Bronchial epithelial cell (primary cell): ENCODE data around the gene IZUMO4. TPM values are rescaled to one million over a fixed set of nuclear protein-coding genes. Genes with fewer than 3 reads are reported as not detected.
A peak's percentile ranks its signal among the peaks of the same experiment; 100 is the strongest.
"Not testable (repeated sequence)": the region's sequence is repeated elsewhere in the genome, so short reads cannot be mapped to it uniquely, and the experiment has no call there.

ENCODE experiments used
- DNase-seq: peaks from one replicate; pipeline ENCODE4 v3.0.0-alpha.2; 2010; ENCODE audit warnings: low read depth
- FAIRE-seq: peaks from 2 replicates; lab custom pipeline; 2011; peaks lifted over from hg19 to GRCh38; lab: Jason Lieb, UNC
- H3K27me3 ChIP-seq: 2 replicates; pipeline ENCODE4 v1.5.1; 2011; ENCODE audit warnings: low read length; ENCODE audit not compliant: control insufficient read depth, insufficient read depth
- H3K36me3 ChIP-seq: 2 replicates; pipeline ENCODE4 v1.5.1; 2011; ENCODE audit warnings: low read length; ENCODE audit not compliant: control insufficient read depth, insufficient read depth
- H3K4me3 ChIP-seq: 2 replicates; pipeline ENCODE4 v1.5.1; 2011; ENCODE audit warnings: mild to moderate bottlenecking, low read depth, low read length, control low read depth
- CTCF ChIP-seq: IDR thresholded peaks from 2 replicates; pipeline ENCODE4 v1.5.1; 2011; ENCODE audit warnings: mild to moderate bottlenecking, moderate library complexity, low read length, control low read depth, inconsistent platforms; ENCODE audit not compliant: insufficient read depth, severe bottlenecking
- total RNA-seq: library from RNA; depleted of rRNA; stranded (reverse); fragments of >200 nt; gene quantifications from 2 replicates; pipeline ENCODE4 v1.2.1, GENCODE V29; 2014

Gene IZUMO4
- total RNA-seq, 1 donor from 2014 or later, result 3.7 TPM

DNA sequence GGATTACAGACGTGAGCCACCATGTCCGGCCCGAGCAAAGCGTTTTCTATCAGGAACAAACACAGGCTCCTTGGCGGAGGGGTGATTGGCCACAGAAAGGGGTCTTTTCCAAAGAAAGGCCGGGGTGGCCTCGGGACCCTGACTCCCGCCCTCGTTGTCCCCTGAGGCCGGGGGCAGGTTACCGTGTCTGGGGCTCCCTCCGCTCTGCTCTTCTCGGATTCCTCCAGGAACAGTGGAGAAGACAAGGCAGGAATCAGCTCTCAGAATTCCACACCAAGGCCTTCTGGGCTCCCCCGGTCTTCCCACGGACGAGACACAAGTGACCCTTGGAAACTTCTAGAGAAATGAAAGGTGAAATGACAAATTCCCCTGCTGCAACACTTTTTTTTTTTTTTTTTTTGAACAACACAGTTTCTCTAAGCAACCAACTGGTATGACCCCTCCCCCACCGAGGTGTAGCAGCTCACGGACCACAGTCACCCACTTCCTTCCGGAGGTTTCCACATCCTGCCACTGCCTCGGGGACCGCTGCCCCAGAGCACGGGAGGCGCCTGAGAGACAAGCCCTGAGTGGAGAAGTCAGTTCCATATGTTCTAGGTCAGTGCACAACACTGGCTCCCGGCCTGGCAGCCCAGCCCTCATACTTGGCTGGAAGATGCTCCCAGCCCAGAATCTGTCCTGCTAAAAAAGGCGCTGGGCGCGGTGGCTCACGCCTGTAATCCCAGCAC lies 11.6 kb upstream of the IZUMO4 start:
- Histone ChIP-seq H3K4me3 (no peak overlapping the region), H3K36me3 (peaks cover 13% of the 10 kb centered on the region), H3K27me3 (no peaks in the 10 kb centered on the region)
- no peak for TF ChIP-seq CTCF
- FAIRE-seq (no peak), DNase-seq (peak; percentile 8)

DNA sequence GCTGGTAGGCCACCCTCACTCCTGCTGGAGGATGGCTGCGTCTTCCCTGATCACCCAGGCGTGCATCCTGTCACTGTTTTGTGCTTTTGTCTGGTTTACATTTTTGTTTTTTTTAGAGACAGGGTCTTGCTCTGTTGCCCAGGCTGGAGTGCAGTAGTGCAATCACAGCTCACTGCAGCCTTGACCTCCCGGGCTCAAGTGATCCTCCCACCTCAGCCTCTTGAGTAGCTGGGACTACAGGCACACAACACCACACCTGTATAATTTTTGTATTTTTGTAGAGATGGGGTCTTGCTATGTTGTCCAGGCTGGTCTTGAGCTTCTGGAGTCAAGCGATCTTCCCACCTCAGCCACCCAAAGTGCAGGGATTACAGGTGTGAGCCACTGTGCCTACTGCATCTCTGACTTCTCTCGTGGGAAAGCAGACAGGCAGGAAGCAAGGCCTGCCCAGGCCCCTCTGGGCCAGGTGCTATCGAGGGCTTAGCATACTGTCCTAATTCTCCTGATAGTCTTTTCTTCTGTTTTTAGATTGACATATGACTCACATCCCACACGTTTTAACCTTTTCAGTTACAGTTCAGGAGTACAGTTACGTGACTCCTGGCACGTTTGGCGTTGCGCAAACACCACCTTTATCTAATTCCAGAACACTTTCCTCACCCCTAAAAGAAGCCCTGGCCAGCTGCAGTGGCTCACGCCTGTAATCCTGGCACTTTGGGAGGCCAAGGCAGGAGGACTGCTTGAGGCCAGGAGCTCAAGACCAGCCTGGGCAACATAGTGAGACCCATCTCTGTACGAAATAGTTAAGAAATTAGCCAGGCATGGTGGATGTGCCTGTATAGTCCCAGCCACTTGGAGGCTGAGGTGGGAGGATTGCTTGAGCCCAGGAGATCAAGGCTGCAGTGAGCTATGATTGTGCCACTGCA lies 9.8 kb upstream of the IZUMO4 start:
- peak; percentile 97 for DNase-seq
- not testable (repeated sequence) for FAIRE-seq, H3K27me3 ChIP-seq, H3K4me3 ChIP-seq
- peaks cover 11% of the 10 kb centered on the region for H3K36me3 ChIP-seq

DNA sequence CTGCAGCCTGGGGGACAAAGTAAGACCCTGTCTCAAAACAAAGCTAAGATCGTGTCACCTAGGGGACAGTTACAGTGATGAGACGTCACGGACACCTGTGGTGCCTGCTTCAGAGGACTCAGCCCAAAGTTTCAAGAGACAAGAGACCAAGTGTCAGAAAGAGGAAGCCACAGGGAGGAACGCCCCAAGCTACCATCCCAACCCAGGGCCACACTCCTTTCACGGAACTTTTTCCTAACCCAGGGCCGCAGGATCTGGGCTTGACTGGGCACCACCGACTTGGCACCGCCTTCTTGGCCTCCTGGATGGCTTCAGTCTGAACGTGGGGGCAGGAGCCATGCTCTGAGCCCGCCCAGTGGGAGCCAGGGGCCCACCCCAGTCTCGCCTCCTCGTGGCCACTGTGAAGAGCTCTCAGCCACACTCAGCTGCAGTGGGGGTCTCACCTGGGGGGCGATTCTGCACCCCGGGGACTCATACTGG lies 9.1 kb upstream of the IZUMO4 start:
- H3K4me3 ChIP-seq, result no peak overlapping the region
- TF ChIP-seq CTCF, result no peak
- FAIRE-seq, result no peak
- DNase-seq, result no peak
- H3K27me3 ChIP-seq, result no peaks in the 10 kb centered on the region
- peaks cover 10% of the 10 kb centered on the region for H3K36me3 ChIP-seq

DNA sequence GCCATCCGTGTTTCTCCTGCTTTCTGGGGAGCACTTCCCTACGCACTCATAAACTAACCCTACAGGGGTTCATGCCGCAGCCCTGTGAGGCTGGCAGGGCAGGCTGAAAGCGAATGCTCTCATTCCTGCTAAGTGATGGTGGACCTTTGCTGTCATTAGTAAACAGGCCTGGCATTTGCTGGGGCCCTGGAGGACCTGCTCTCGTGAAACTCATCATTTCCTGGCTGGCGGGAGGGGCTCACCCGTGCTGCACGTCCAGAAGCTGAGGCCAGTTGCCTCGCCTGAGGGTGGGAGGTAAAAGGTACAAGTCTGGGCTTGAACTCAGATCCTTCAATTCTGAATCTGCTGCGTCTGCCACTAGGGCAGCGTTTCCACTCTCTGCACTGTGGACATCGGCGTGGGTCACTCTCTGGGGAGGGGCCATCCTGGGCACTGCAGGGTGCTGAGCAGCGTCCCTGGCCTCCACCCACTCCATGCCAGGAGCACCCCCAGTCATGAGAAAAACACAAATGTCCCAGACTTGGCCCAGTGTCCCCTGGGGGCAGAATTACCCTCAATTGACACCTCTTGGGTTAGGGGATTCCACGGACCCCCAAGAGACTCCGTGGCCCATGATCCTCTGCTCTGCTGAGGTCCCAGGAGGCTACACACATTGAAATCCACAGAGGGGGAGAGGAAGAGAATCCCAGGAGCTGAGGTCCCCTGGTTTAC lies 7.6 kb upstream of the IZUMO4 start:
- Histone ChIP-seq H3K36me3 (peaks cover 2% of the 10 kb centered on the region), H3K4me3 (no peak overlapping the region), H3K27me3 (no peaks in the 10 kb centered on the region)
- FAIRE-seq, result peak; percentile 32
- DNase-seq, result peak; percentile 95
- peak; percentile 27 for TF ChIP-seq CTCF

DNA sequence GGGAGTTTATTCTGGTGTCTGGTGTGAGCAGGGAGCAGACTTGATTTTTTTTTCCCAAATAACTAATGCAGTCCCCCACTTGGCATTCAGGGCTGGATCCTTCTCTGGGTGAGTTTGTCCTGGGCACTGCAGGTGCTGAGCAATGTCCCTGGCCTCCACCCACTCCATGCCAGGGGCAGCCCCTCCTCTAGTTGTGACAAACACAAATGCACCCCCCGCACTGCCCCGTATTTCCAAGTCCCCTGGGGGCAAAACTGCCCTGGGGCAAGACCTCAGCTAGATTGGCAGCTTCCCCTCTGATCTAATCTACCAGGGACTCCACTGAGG lies 7.0 kb upstream of the IZUMO4 start:
- Histone ChIP-seq H3K36me3 (peaks cover 2% of the 10 kb centered on the region), H3K4me3 (peak overlapping the region; percentile 1), H3K27me3 (no peaks in the 10 kb centered on the region)
- TF ChIP-seq CTCF, result no peak
- FAIRE-seq, result no peak
- peak; percentile 16 for DNase-seq

- not testable (repeated sequence) for H3K36me3 ChIP-seq, DNase-seq, FAIRE-seq, H3K4me3 ChIP-seq, H3K27me3 ChIP-seq
Measured at GRCh38 chr19:2091926-2092525, 4.7 kb upstream of the IZUMO4 start.
